Endothelial cell of umbilical vein (primary cell): ENCODE measurements around the gene CDC5L. TPM values are rescaled to one million over a fixed set of nuclear protein-coding genes. Genes with fewer than 3 reads are reported as not detected.

ENCODE experiments used
- BruUV-seq: library from RNA; stranded (reverse); fragments of 400-500 nt; replicated peaks from 2 replicates; lab custom pipeline; 2021; lab: Mats Ljungman, UMichigan
- CTCF ChIA-PET: fragments of 300-600, 350-600 bp; sonication (Branson Sonifier 250); formaldehyde crosslinking; loops from one replicate; lab custom pipeline; 2021; ENCODE audit warnings: antibody characterized with exemption, inconsistent platforms; lab: Charles Lee
- POLR2A ChIA-PET: fragments of 300-600, 350-600 bp; sonication (Branson Sonifier 250); formaldehyde crosslinking; loops from one replicate; lab custom pipeline; 2021; ENCODE audit warnings: antibody characterized with exemption, inconsistent platforms; lab: Charles Lee
- DNase-seq: peaks from one replicate; pipeline ENCODE4 v3.0.0-alpha.2; 2011; ENCODE audit warnings: low read depth, low spot score
- FAIRE-seq: peaks from 2 replicates; lab custom pipeline; 2011; peaks lifted over from hg19 to GRCh38; lab: Jason Lieb, UNC
- H2AFZ ChIP-seq: 2 replicates; pipeline ENCODE4 v1.6.0; 2012; ENCODE audit warnings: low read depth, low read length, control low read depth, inconsistent platforms
- H3K27ac ChIP-seq: 2 replicates; pipeline ENCODE4 v1.5.1; 2011; ENCODE audit warnings: low read depth, mild to moderate bottlenecking, control low read depth, low read length, moderate library complexity; ENCODE audit not compliant: insufficient read depth
- H3K27me3 ChIP-seq, 2 experiments: 2 replicates each; pipeline versions ENCODE4 v1.6.0 to v1.6.1; 2011; ENCODE audit warnings: low read length in 2 of 2, mixed read lengths in 1 of 2; ENCODE audit not compliant: control insufficient read depth in 2 of 2, insufficient read depth in 2 of 2
- H3K36me3 ChIP-seq, 2 experiments: 2 replicates in 1 of 2; 3 replicates in 1 of 2; pipeline ENCODE4 v1.5.1; 2011; ENCODE audit warnings: low read length in 2 of 2, mild to moderate bottlenecking in 1 of 2, moderate library complexity in 1 of 2; ENCODE audit not compliant: control insufficient read depth in 2 of 2, insufficient read depth in 2 of 2; ENCODE audit errors: extremely low read depth in 1 of 2
- H3K4me1 ChIP-seq: 3 replicates; pipeline ENCODE4 v1.5.1; 2011; ENCODE audit warnings: mild to moderate bottlenecking, low read length; ENCODE audit not compliant: control insufficient read depth, insufficient read depth; ENCODE audit errors: extremely low read depth
- H3K4me2 ChIP-seq: 2 replicates; pipeline ENCODE4 v1.6.1; 2011; ENCODE audit warnings: low read length, control low read depth, mixed read lengths; ENCODE audit not compliant: insufficient read depth
- H3K4me3 ChIP-seq, 3 experiments: fragments of 200-600 bp in 1 of 3; sonication (generic), shearing (Covaris generic) in 1 of 3; replicated peaks in 1 of 3; 2 replicates each; pipeline ENCODE4 v1.5.1; 2011 to 2016; ENCODE audit warnings: control low read depth in 3 of 3, low read length in 3 of 3, mild to moderate bottlenecking in 2 of 3, inconsistent platforms in 1 of 3, low read depth in 1 of 3, moderate library complexity in 1 of 3; ENCODE audit not compliant: insufficient read depth in 1 of 3
- H3K79me2 ChIP-seq: 2 replicates; pipeline ENCODE4 v1.6.0; 2012; ENCODE audit warnings: low read length, inconsistent platforms; ENCODE audit not compliant: control insufficient read depth, insufficient read depth
- H3K9ac ChIP-seq: replicated peaks from 2 replicates; pipeline ENCODE3; 2011; ENCODE audit warnings: low read length, control low read depth; ENCODE audit not compliant: insufficient read depth; ENCODE audit errors: extremely low read depth
- H3K9me1 ChIP-seq: replicated peaks from 3 replicates; pipeline ENCODE4 v1.6.0; 2011; ENCODE audit warnings: mild to moderate bottlenecking, low read length; ENCODE audit not compliant: control insufficient read depth, insufficient read depth; ENCODE audit errors: extremely low read depth
- H3K9me3 ChIP-seq: replicated peaks from 2 replicates; pipeline ENCODE4 v1.5.1; 2012; ENCODE audit warnings: low read length, inconsistent platforms; ENCODE audit not compliant: control insufficient read depth, insufficient read depth
- H4K20me1 ChIP-seq: replicated peaks from 2 replicates; pipeline ENCODE3; 2011; ENCODE audit warnings: mild to moderate bottlenecking, low read length; ENCODE audit not compliant: control insufficient read depth, insufficient read depth; ENCODE audit errors: extremely low read depth
- FOS ChIP-seq: IDR thresholded peaks from 2 replicates; pipeline ENCODE4 v1.6.1; 2011; ENCODE audit warnings: mild to moderate bottlenecking, low read length, moderate library complexity, borderline replicate concordance; ENCODE audit not compliant: insufficient read depth
- JUN ChIP-seq: IDR thresholded peaks from 2 replicates; pipeline ENCODE4 v1.6.1; 2011; ENCODE audit warnings: borderline replicate concordance, low read depth; ENCODE audit not compliant: insufficient read length, insufficient read depth
- POLR2AphosphoS5 ChIP-seq: IDR thresholded peaks from 2 replicates; pipeline ENCODE4 v1.6.1; 2012; ENCODE audit warnings: low read depth, mild to moderate bottlenecking, control low read depth, low read length, moderate library complexity; ENCODE audit not compliant: insufficient read depth
- dilution Hi-C: fragments of 300-500 bp; cut with MboI; formaldehyde crosslinking; loops from one replicate; pipeline ENCODE4 v1.15.0; 2019; ENCODE audit warnings: low sequenced_read_pairs; ENCODE audit not compliant: extremely low pct_ligation_motif_present
- intact Hi-C: fragments of 100-400 bp; cut with micrococcal nuclease; formaldehyde crosslinking; loops from one replicate; pipeline ENCODE4 v1.10.0; 2022
- polyA plus RNA-seq, 4 experiments: library from polyadenylated mRNA; depleted of rRNA in 3 of 4; stranded (reverse) in 3 of 4; unstranded in 1 of 4; fragments of >200 nt; gene quantifications; 2 replicates each; pipeline versions ENCODE4 v1.2.1 to v1.2.3, GENCODE V29; 2011 to 2012; ENCODE audit warnings: missing spikeins in 1 of 4
- total RNA-seq: library from RNA; stranded (reverse); gene quantifications from 2 replicates; pipeline ENCODE4 v1.2.3, GENCODE V29; 2021
- TF ChIP-seq, protein P1 (sequence below), 2 donors: IDR thresholded peaks; 1 replicate in 1 of 2; 2 replicates in 1 of 2; pipeline ENCODE4 v1.5.1; 2011; ENCODE audit warnings: low read length in 2 of 2, mild to moderate bottlenecking in 2 of 2, moderate library complexity in 2 of 2, control low read depth in 1 of 2, inconsistent platforms in 1 of 2, low read depth in 1 of 2; ENCODE audit not compliant: insufficient read depth in 1 of 2; ENCODE audit errors: extremely low read depth in 1 of 2

Gene CDC5L
- total and polyA plus RNA-seq, 2 donors (not counting 3 experiments of a cell fraction or from before 2014, with no cell fraction given), result 6.9 to 24.6 TPM

DNA sequence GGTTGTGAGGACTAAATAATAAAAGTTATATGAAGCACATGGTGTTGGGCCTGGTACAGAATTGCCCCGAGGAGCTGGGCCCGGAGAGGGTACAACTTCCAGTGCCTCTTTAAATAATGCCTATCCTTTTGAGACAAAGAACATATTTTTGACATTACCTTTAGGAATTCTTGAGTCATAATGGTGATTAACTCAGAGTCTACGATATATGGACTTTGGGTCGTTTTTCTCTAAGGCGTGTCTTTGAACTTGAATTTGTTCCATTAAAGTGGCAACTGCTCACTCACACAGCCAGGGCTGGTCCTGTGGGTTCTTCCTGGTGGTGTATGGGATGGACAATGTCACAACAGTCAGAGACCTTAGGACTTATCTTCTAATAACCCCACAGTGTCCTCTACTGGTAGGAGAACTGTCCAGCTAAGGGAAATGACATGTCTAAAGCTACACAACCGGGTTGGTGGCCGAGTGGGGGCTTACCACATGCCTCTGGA, 106.5 kb downstream of the CDC5L start:
- no TSS peak for BruUV-seq
- peak; percentile 70 for FAIRE-seq
- Histone ChIP-seq H3K9me1 (no peaks in the 10 kb centered on the region), H3K4me2 (no peak overlapping the region), H4K20me1 (no peaks in the 10 kb centered on the region), H3K27me3 (no peaks in the 10 kb centered on the region), H3K4me1 (peaks cover 23% of the 10 kb centered on the region), H3K9ac (no peak overlapping the region), H3K4me3 (no peak overlapping the region), H3K79me2 (no peaks in the 10 kb centered on the region), H3K9me3 (no peaks in the 10 kb centered on the region), H3K27ac (no peak overlapping the region), H3K36me3 (no peaks in the 10 kb centered on the region), H2AFZ (peak overlapping the region; percentile 19)
- dilution Hi-C loops, result no loop called here
- DNase-seq, result peak; percentile 37
- ChIA-PET CTCF (interaction anchor here (0.9 to 6.4 kb wide), 7 partner anchors 16 to 162 kb away, joined by 3 to 68 read pairs (median 4); no protein-coding TSS in a partner anchor), POLR2A (no interaction called here)
- intact Hi-C loops, result loop anchor here (1.0 kb wide), 1 partner anchor 19 kb away; no protein-coding TSS in a partner anchor
- TF ChIP-seq FOS (no peak), POLR2AphosphoS5 (no peak), JUN (no peak)
- TF ChIP-seq, protein P1, sequence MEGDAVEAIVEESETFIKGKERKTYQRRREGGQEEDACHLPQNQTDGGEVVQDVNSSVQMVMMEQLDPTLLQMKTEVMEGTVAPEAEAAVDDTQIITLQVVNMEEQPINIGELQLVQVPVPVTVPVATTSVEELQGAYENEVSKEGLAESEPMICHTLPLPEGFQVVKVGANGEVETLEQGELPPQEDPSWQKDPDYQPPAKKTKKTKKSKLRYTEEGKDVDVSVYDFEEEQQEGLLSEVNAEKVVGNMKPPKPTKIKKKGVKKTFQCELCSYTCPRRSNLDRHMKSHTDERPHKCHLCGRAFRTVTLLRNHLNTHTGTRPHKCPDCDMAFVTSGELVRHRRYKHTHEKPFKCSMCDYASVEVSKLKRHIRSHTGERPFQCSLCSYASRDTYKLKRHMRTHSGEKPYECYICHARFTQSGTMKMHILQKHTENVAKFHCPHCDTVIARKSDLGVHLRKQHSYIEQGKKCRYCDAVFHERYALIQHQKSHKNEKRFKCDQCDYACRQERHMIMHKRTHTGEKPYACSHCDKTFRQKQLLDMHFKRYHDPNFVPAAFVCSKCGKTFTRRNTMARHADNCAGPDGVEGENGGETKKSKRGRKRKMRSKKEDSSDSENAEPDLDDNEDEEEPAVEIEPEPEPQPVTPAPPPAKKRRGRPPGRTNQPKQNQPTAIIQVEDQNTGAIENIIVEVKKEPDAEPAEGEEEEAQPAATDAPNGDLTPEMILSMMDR (IDR thresholded peaks at IDR 0.05; ENCODE audit: extremely low read depth in 1 of 2, insufficient read depth in 1 of 2, low read depth in 1 of 2, low read length in 2 of 2), result no peak
